ENCODE data around the gene SGSM2.

The SGSM2 gene

GRCh38 chr17:2369039-2369438 lies 31.7 kb downstream of the SGSM2 start:
- DNase-seq: no peak

DNA sequence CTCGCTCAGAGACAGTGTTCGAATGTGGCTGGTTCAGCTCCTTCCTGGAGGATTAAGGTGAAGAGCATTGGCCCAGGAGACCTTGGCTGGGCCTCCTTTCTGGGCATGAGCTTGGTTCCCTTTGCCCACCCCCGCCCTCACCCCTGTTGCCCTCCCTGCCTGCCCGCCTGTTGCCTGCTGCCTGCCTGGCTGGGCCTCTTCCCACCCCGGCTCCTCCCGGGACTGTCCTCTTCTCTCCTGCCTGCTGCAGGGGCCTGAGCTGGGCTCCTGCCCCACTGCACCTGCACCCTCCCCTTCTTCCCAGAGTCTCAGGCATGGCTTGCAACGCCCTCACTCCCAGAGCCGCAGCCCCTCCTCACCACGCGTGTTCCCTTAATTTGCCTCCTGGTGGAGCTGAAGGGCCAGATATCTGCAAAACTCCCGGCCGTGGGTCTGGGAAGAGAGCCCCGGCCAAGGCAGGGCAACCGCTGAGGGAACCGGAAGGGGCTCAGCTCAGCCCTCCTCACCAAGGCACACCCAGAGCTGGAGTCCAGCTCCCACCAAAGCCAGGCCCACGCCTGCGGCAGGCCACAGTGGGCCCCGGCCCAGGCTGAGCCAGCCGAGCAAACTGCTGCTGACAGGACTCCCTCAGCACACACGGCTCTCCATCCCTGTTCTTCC lies 32.4 kb downstream of the SGSM2 start:
- no peak for DNase-seq

DNA sequence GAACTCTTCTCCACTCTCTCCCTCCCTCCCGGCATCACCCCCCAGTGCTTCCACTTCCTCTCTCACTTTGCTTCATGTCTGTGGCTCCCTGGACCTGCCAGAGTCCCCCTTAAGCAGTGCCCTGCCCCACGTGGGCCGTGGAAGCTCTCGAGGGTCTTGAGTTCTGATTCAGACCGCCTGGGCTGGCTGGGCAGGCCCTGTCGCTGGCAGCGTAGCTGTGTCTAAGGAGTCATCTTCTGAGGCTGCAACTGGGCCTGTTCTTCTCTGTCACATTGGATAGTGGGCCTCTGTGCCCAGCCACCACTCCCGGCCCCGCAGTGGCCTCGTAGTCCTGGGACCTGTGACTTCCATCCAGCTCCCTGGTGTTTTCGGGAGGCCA lies 32.9 kb downstream of the SGSM2 start:
- no peak for DNase-seq

- no peak for DNase-seq
Measured at GRCh38 chr17:2371183-2372130, 34.2 kb downstream of the SGSM2 start.

GRCh38 chr17:2372180-2372579 lies 34.9 kb downstream of the SGSM2 start:
- DNase-seq: no peak

GRCh38 chr17:2372681-2373080 lies 35.4 kb downstream of the SGSM2 start:
- DNase-seq: no peak

- no peak for DNase-seq
Measured at GRCh38 chr17:2373179-2373578, 35.9 kb downstream of the SGSM2 start.

- no peak for DNase-seq
Measured at GRCh38 chr17:2374549-2375285, 37.4 kb downstream of the SGSM2 start.

- no peak for DNase-seq
Measured at GRCh38 chr17:2375406-2375805, 38.1 kb downstream of the SGSM2 start.

DNA sequence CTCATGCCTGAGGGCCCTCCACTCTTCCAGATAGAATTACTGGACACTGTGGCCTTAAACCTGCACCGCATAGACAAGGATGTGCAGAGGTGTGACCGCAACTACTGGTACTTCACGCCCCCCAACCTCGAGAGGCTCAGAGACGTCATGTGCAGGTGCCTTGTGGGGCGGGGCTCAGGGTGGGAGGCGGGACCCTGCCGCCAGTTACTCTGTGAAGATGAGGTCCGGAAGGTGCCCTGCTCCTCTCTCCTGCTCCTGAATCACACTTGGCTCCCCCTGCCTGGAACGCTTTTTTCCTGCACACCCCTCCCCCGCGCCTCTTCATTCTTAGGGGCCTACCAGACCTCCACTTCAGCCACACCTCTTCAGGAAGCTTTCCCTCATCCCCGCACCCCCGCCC lies 38.8 kb downstream of the SGSM2 start:
- no peak for DNase-seq

GRCh38 chr17:2377659-2378058 lies 40.4 kb downstream of the SGSM2 start:
- no peak for DNase-seq

DNA sequence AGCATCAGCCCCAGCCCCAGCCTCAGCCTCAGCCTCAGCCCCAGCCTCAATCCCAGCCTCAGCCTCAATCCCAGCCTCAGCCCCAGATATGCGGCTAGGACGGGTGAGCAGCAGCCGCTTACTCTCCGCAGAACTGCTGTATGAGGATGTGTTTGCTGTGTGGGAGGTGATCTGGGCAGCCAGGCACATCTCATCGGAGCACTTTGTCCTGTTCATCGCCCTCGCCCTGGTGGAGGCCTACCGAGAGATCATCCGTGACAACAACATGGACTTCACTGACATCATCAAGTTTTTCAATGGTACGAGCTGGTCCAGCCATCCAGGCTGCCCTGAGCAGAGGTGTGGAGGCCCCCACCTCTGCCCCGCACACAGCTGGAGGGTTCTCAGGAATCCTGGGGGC lies 41.6 kb downstream of the SGSM2 start:
- no peak for DNase-seq

- DNase-seq: no peak
Measured at GRCh38 chr17:2379489-2380225, 42.4 kb downstream of the SGSM2 start.

DNA sequence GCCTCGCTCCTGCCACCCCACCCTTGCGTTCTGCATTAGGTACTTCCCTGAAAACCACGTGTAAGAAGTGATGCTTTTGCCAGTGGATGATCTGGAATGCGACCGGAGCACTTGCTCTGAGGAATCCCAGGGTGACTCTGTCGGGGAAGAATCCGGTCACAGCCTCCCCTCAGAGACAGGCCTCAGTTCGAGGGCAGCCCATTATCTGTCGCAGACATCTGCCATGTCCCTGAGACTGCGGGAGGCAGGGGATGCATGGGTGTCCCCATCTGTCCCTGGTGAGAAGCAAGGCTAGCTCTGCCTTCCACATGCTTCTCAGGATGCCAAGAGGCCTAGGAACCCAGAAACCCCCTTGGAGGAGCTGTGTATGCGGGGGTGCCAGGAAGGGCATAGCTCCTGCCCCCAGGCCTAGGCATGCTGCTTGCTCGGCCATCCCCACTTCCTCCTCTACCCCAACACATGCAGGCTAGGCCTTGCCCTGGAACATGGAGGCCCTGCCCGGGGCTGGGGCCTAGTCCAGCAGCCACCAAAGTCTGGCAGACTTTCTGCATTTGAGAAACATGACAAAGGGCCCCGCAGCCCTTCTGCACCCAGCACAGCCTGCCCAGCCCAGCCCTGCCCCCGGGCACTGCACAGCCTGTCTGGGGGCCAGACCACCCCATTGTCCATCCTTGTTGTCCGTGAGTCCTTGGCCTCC lies 43.1 kb downstream of the SGSM2 start:
- no peak for DNase-seq

DNA sequence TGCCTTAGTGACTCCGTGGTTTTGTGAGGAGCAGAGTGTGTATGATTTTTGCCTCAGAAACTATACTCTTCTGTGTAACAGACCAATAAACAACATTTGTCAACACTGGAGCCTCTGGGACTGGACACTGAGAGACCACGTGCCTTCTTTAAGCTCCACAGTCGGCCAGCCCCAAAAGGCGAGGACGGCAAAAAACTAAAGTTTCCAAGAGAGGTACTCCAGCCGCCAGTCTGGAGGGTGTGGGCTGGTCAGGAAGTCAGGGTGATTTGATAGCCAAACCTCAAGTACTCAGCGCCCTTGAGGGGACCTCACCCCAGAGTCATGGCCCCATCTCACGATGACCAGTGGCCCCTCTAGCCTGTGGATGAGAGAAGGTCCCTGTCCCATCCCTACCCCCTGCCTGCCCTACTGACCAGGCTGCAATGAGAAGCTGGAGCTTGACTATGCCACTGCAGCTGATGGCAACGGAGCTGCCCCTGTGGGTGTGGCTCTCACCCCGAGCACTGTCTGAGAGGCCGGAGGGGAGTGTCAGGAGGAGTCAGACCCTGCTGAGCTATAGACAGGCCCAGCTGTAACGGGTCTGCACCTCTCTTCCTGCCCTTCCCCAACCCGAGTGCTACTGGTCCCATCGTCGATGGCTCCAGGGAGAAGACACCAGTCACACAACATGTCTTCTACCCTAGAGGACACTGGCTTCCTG lies 43.8 kb downstream of the SGSM2 start:
- DNase-seq: no peak

DNA sequence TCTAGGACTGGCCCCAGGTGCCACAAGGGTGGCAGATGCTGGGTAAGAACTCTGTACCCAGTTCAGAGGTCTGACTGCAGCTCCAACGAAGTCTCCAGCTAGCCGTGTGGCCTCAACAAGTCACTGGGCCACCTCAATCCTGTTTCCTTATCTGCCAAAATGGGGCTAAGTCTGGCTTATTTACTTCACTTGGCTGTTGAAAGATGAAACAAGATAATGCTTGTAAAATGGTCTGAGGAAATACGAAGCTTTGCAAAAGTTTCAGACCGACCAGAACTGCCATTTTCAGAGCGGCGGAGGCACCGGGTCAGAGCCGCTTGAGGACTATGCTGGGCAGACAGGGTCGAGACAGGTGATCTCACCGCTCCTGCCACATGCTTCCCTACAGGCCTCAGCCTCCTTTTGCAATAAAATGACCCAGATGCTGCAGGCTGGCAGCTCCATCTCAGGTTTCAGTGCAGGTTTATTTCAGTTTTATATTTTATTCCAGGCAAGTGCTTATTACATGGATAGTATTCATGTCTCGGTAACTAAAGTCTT lies 46.4 kb downstream of the SGSM2 start:
- DNase-seq: no peak

GRCh38 chr17:2384439-2385127 lies 47.3 kb downstream of the SGSM2 start:
- no peak for DNase-seq

GRCh38 chr17:2385240-2386210 lies 48.2 kb downstream of the SGSM2 start:
- no peak for DNase-seq

- no peak for DNase-seq
Measured at GRCh38 chr17:2386400-2387085, 49.2 kb downstream of the SGSM2 start.

Measured in NCI-H1417 treated with DMSO at 0.1 percent for 48 hours (cell line).